ENCODE data around the gene USP37. TPM values are rescaled to one million over a fixed set of nuclear protein-coding genes. Genes with fewer than 3 reads are reported as not detected.

USP37 gene
- total RNA-seq, 1 experiment from 2014 or later: 31.0 TPM

- ChIA-PET POLR2A (ENCODE audit: low non-redundant PET) (no interaction called here), CTCF (interaction anchor here (0.5 kb wide), 1 partner anchor 198 kb away, joined by 3 read pairs; no protein-coding TSS in a partner anchor)
- no peak overlapping the region for H3K4me3 ChIP-seq (ENCODE audit: low read depth, low read length, poor library complexity, severe bottlenecking)
- no peaks in the 10 kb centered on the region for H3K4me1 ChIP-seq (ENCODE audit: insufficient read depth, low read length, poor library complexity, severe bottlenecking)
- TF ChIP-seq CTCF (conservative IDR thresholded peaks at IDR 0.05; ENCODE audit: low read depth, low read length) (no peak), EZH2 (IDR thresholded peaks at IDR 0.05; ENCODE audit: borderline replicate concordance, low read depth, low read length, poor library complexity, severe bottlenecking) (no peak)
- no peaks in the 10 kb centered on the region for H3K27me3 ChIP-seq (replicated peaks; ENCODE audit: insufficient read depth, low read depth, low read length, poor library complexity)
- intact Hi-C loops (cut with micrococcal nuclease; ENCODE audit: unreplicated experiment): no loop called here
- H3K36me3 ChIP-seq (ENCODE audit: insufficient read depth, low read length, poor library complexity, severe bottlenecking): no peaks in the 10 kb centered on the region
- BruUV-seq (replicated peaks): no TSS peak
- no peak overlapping the region for H3K27ac ChIP-seq (ENCODE audit: low read depth, low read length, poor library complexity, severe bottlenecking)
- H3K9me3 ChIP-seq (ENCODE audit: low read depth, low read length, poor library complexity, severe bottlenecking): no peaks in the 10 kb centered on the region
- no peak for DNase-seq (ENCODE audit: low spot score)
Measured at GRCh38 chr2:218428846-218429558, 139.1 kb downstream of the USP37 start.

GRCh38 chr2:218427741-218428140 lies 140.4 kb downstream of the USP37 start:
- no peak overlapping the region for H3K4me3 ChIP-seq (ENCODE audit: low read depth, low read length, poor library complexity, severe bottlenecking)
- no peaks in the 10 kb centered on the region for H3K36me3 ChIP-seq (ENCODE audit: insufficient read depth, low read length, poor library complexity, severe bottlenecking)
- POLR2A ChIA-PET (ENCODE audit: low non-redundant PET): no interaction called here
- no TSS peak for BruUV-seq (replicated peaks)
- H3K4me1 ChIP-seq (ENCODE audit: insufficient read depth, low read length, poor library complexity, severe bottlenecking): no peaks in the 10 kb centered on the region
- CTCF ChIA-PET: no interaction called here
- TF ChIP-seq EZH2 (IDR thresholded peaks at IDR 0.05; ENCODE audit: borderline replicate concordance, low read depth, low read length, poor library complexity, severe bottlenecking) (no peak), CTCF (conservative IDR thresholded peaks at IDR 0.05; ENCODE audit: low read depth, low read length) (no peak)
- H3K27ac ChIP-seq (ENCODE audit: low read depth, low read length, poor library complexity, severe bottlenecking): no peak overlapping the region
- DNase-seq (ENCODE audit: low spot score): no peak
- H3K9me3 ChIP-seq (ENCODE audit: low read depth, low read length, poor library complexity, severe bottlenecking): no peaks in the 10 kb centered on the region
- no peaks in the 10 kb centered on the region for H3K27me3 ChIP-seq (replicated peaks; ENCODE audit: insufficient read depth, low read depth, low read length, poor library complexity)
- intact Hi-C loops (cut with micrococcal nuclease; ENCODE audit: unreplicated experiment): no loop called here

- H3K27ac ChIP-seq (ENCODE audit: low read depth, low read length, poor library complexity, severe bottlenecking): no peak overlapping the region
- intact Hi-C loops (cut with micrococcal nuclease; ENCODE audit: unreplicated experiment): no loop called here
- no TSS peak for BruUV-seq (replicated peaks)
- POLR2A ChIA-PET (ENCODE audit: low non-redundant PET): no interaction called here
- H3K9me3 ChIP-seq (ENCODE audit: low read depth, low read length, poor library complexity, severe bottlenecking): no peaks in the 10 kb centered on the region
- no peaks in the 10 kb centered on the region for H3K4me1 ChIP-seq (ENCODE audit: insufficient read depth, low read length, poor library complexity, severe bottlenecking)
- CTCF ChIA-PET: no interaction called here
- no peak overlapping the region for H3K4me3 ChIP-seq (ENCODE audit: low read depth, low read length, poor library complexity, severe bottlenecking)
- no peaks in the 10 kb centered on the region for H3K36me3 ChIP-seq (ENCODE audit: insufficient read depth, low read length, poor library complexity, severe bottlenecking)
- H3K27me3 ChIP-seq (replicated peaks; ENCODE audit: insufficient read depth, low read depth, low read length, poor library complexity): no peaks in the 10 kb centered on the region
- no peak for DNase-seq (ENCODE audit: low spot score)
- no peak for TF ChIP-seq EZH2 (IDR thresholded peaks at IDR 0.05; ENCODE audit: borderline replicate concordance, low read depth, low read length, poor library complexity, severe bottlenecking)
- TF ChIP-seq CTCF (conservative IDR thresholded peaks at IDR 0.05; ENCODE audit: low read depth, low read length): no peak
Measured at GRCh38 chr2:218425531-218425930, 142.6 kb downstream of the USP37 start.

Data from A673 (cell line).